HG03469 (cell line): ENCODE results near the gene DUSP14.
"Not testable (repeated sequence)": the region's sequence is repeated elsewhere in the genome, so short reads cannot be mapped to it uniquely, and the experiment has no call there.

ENCODE experiments used
- ATAC-seq: cut with Tn5 transposase; IDR thresholded peaks from one replicate; pipeline ENCODE4 v1.9.1; 2021; ENCODE audit warnings: mild to moderate bottlenecking, moderate library complexity, moderate number of reproducible peaks; ENCODE audit not compliant: unreplicated experiment

The DUSP14 gene

GRCh38 chr17:37483311-37484039 lies 6.2 kb upstream of the DUSP14 start:
- ATAC-seq: no peak

- ATAC-seq: no peak
Observed at GRCh38 chr17:37485938-37486570, 3.6 kb upstream of the DUSP14 start.

DNA sequence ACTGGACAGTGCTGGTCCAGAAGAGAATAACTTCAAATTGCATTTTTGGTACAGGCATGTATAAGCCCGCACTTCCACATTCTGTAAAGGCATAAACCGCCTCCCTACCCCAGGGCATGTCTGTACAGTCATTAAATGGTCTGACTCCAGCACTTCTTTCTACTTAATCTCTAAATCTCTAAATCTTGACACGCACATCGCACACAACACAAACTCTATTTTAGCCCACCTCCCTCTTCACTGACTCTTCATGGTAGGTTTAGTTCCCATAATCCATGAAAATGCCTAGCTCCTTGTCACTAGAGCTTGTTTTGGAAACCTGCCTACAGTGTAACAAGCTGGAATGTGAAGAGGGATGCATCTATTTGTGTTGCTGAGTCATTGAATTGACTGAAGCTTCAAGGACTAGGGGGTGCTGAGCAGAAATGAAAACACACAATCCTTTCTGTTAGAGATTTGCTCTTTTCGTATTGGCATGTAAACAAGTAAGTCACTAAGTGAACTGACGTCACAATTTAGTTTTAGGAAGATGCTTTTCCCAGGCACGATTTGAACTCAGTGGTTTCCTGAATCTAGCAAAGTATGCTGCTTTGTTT lies 1.6 kb upstream of the DUSP14 start:
- no peak for ATAC-seq

DNA sequence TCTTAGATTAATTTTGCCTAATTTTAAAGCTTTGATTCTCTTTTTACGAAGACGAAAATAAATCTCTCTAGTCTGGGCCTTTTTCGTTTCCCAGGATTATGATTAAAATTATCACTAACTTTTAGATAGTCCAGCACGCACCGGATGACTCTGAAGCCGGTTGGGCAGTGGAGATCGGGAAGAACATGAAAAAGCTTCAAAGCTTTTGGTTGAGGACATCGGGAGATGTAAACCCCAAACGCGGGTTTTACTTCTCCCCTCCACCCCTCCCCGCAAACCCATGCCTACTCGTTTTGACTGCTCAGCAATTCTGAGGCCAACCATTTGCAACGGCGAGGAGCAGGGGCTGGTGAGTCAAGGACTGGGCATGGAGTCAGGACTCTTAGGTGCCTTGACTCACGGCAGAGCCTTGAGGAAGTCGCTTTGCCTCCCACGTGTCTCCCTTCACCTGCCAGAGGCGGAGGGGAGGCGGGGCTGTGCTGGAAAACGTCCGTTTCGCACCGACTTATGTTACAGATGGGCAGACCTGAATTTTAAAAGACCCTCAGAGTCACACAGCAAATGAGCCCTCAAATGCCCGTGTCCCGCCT lies 989 bp upstream of the DUSP14 start:
- ATAC-seq: no peak

- ATAC-seq: no peak
Observed at GRCh38 chr17:37490022-37490587, 414 bp downstream of the DUSP14 start.

DNA sequence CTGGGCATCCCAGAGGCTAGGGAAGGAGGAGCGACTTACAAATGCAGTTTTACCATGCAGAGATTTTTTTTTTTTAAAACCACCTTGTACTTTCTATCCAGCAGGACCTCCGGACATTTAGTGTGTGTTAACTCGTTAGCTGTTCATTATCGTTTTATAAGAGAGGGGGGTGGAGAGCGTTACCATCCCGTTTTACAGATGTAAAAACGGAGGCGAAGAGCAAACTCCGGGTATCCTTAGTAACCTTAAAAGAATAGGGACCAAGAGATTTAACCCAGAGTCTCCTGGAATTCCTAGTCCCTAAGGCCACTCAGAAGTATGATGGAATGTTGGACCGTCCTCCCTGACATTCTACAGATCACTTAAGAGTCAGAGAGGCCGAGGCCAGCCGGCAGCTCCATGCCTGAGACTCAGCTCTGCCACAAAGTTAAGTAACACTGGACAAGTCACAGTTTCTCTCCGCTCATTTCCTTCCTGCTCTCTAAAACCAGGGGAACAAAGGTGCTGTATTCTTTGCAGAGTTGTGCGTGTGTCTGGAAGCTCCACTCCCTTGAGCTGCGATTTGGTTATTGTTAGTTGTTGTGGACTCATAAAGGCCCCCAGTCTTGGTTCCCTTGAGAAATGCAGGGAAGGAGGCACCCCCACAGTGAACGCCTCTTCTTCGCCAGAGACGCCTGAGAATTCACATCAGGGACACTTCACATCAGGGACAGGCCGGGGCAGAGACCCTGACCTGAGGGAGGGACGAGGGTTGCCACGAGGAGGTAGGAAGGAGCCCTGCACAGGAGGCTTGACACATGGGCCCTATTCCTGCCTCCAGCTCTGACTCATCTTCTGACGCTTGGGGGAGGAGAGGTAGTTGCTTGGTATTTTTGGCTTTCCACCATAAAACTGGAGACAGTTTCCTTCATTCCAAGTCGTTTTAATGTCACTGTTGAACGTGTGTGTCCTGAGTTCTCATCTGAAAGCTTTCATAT lies 1.2 kb downstream of the DUSP14 start:
- ATAC-seq: no peak

DNA sequence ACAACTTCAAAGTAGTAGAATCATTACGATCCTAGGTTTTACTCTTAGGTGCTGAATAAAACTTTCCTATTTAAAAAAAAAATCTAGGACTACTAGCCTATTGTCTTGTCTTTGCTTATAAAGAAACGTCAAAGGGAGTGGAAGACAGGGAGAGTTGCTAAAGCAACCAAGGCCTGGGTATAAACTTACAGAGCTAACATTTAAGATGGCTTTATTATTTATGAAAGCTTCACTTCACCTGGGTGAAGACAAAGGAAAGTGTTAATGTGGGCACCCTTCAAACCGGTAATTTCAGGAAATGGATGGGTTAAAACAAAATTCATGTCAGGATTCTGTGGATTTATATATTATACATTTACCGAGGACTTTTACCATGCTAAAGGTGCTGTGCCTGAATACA lies 2.5 kb downstream of the DUSP14 start:
- ATAC-seq: no peak

DNA sequence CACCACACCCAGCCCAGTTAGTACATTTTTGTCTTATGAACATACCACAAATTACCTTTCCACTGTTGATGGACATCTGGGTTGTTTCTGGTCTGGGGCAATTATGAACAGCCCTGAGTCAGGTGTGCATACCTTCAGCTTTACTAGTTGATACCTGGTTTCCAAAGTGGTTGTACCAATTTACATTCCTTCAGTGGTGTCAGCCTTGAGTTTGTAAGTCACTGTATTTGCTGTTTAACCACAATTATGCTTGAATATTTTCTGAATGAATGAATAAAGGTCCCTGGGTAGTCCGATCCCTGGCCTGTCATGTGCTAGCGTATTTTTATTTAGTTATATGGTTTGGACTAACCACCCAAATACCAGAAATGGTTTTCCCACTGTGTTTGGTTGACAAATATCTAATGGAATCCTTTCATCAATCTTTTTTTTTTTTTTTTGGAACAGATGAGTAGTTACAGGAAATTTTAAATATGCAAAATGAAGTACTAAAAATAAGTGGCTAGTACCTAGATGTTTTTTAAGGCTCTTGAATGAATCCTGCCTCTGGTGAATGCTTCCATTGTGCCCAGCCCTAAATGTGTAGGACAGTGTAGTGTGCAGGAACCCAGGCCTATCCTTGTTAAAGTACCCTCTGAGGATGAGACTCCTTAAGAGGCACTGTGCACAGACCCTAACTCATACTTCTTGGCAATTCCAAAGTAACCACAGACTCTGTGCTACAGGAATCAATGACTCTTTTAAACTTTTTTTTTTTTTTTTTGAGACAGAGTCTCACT lies 3.7 kb downstream of the DUSP14 start:
- no peak for ATAC-seq

- no peak for ATAC-seq
Observed at GRCh38 chr17:37494401-37494831, 4.7 kb downstream of the DUSP14 start.

GRCh38 chr17:37494971-37495370 lies 5.3 kb downstream of the DUSP14 start:
- no peak for ATAC-seq

- ATAC-seq: no peak
Observed at GRCh38 chr17:37500378-37500777, 10.7 kb downstream of the DUSP14 start.

DNA sequence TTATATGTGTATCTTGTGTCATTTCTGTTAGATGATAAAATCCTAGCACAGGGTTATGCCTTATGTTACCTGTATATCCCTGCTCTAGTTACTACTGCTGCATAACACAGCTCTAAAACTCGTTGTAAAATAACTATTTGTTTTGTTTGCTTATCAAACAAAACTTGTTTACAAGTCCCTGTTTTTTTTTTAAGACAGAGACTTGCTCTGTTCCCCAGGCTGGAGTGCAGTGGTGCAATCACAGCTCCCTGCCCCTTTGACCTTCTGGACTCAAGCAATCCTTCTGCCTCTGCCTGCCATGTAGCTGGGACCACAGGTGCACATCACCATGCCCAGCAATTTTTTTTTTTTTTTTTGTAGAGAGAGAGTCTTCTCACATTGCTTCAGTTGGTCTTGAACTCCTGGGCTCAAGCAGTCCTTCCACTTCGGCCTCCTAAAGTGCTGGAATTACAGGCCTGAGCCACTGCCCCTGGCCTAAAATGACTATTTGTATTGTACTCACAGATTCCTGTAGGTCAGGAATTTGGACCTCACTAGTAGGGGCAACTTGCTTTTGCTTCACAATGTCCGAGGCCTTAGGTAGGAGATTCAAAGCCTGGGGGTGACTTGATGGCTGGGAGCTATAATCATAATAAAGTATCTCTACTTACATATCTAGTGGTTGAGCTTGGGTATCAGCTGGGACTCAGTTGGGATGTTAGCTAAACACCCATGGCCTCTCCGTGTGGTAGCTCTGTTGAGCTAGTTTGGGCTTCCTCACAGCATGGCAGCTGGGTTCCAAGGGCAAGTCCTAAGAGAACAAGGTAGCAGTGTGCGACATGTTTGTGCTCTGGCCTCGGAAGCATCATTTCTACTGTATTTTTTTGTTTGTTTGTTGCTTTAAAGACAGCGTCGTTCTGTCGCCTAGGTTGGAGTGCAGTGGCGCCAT lies 12.6 kb downstream of the DUSP14 start:
- ATAC-seq: no peak

DNA sequence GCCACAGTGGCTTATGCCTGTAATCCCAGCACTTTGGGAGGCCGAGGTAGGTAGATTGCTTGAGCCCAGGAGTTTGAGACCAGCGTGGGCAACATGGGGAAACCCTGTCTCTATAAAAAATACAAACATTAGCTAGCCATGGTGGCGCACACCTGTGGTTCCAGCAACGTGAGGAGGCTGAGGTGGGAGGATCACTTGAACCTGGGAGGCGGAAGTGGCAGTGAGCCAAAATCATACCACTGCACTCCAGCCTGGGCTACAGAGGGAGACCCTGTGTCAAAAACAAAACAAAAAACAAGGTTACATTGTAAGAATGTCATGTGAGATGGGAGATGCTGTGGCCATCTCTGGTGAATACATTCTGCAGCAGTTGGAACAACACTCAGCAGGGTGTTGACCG lies 13.5 kb downstream of the DUSP14 start:
- ATAC-seq: no peak

DNA sequence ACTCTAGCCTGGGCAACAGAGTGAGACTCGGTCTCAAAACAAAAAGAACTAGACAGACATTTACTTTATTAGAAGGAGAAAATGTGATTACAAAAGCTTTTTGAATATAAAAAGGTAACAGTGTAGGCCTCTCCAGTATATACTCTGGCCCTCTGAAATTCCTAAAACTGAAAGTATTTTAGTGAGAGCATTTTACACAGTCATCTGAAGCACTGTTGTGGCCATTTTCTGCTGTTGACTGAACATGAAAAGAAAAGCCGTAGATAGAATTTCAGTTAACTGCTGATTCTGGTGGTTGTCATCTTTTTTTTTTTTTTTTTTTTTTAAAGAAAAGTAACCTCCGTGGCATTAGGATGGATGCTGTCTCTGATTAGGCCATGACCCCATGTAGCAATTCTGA lies 15.6 kb downstream of the DUSP14 start:
- no peak for ATAC-seq

DNA sequence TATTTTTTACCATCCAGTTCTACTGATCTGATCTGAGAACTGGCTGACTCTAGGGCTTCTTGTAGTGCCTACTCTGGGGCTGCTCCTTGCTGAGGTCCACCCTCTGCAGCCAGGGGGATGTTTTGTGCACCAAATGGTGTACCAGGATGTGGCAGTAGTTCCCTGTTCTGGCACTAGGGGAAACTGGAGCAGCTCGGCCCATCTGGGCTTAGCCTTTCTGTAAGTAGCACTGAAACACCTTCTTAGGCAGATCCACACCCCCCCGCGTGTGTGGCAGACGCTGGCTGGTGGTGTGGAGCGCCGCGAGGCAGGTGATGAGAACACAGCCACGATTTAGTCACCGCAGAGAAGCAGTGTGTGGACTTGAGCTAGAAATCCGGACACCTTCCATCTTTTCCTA lies 17.0 kb downstream of the DUSP14 start:
- no peak for ATAC-seq

GRCh38 chr17:37507111-37507510 lies 17.4 kb downstream of the DUSP14 start:
- no peak for ATAC-seq

DNA sequence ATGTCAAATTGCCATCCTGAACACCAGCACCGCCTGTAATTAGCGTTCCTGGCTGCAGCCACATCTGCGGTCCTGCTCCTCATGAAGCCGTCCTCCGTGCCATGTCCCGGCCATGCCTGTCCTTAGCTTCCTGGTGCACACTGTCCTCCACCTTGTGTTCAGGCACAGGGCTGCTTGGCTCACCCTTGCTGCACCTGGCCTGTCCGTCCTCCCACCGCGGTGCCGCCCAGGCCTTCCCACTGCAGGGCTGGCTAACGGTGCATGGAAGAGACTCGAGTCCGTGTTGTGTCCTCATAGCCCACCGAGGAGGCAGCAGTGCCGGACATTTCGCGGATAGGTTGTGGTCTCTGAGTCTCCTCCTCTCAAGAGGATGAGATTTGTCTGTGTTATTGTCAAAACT lies 20.4 kb downstream of the DUSP14 start:
- no peak for ATAC-seq

DNA sequence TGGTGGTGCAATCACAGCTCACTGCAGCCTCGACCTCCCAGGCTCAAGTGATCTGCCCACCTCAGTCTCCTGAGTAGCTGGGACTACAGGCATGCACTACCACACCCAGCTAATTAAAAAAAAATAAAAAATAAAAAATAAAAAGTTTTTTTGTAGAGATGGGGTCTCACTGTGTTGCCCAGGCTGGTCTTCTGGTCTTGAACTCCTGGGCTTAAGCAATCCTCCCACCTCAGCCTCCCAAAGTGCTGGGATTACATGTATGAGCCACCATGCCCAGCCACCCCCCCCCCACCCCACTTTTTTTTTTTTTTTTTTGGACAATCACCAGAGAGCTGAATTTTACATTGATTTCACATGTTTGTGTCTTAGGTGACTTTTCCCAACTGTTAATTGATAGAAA lies 22.0 kb downstream of the DUSP14 start:
- ATAC-seq: not testable (repeated sequence)
